HG03571 (cell line): Measurements from ENCODE around the gene ARHGAP26.

Experiments
- ATAC-seq: cut with Tn5 transposase; IDR thresholded peaks from one replicate; pipeline ENCODE4 v1.9.1; 2021; ENCODE audit not compliant: unreplicated experiment

Gene ARHGAP26

DNA sequence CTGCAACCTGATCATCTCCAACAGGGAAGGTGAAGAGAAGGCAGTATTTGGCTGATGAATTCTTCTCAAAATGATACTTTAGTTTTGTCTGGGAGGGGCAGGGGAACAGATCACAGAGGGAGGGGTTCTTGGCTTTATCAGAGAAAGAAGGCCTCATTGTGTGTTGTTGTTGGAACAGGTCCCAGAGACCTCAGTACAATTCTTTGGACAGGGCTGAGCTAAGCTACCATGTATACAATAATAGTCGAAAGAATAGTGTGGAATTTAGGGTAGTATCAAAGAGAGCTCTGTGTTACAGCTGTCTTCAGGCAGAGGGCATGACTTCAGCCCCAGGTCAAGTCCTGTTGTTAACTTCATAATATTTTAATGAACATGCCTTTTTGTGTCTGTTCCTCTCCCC is 39.9 kb downstream of the ARHGAP26 start:
- no peak for ATAC-seq

DNA sequence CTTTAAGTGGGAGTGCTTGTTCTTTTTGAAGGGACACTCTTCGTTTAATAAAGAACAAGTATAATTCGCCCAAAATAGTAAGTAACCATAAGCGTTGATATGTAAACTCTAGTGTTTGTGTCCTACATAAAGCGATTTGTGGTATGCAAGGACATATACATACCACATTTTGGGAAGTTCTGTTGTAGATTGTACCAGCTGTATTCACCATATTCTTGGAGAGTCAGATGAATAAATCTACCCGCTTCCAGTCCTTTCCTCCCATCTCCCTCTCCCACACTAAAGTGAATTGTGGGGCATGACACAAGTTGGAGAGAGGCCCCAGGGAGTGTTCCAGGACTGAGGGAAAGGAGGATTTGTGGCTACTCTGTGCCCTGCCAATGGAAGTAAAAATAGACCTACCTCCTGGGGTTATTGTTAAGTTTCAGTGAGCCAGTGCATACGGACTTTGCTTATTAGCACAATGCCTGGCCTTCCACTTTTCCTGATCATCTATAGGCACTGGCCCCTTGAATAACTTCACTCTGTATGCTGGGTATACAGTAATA is 40.6 kb downstream of the ARHGAP26 start:
- ATAC-seq, result no peak

DNA sequence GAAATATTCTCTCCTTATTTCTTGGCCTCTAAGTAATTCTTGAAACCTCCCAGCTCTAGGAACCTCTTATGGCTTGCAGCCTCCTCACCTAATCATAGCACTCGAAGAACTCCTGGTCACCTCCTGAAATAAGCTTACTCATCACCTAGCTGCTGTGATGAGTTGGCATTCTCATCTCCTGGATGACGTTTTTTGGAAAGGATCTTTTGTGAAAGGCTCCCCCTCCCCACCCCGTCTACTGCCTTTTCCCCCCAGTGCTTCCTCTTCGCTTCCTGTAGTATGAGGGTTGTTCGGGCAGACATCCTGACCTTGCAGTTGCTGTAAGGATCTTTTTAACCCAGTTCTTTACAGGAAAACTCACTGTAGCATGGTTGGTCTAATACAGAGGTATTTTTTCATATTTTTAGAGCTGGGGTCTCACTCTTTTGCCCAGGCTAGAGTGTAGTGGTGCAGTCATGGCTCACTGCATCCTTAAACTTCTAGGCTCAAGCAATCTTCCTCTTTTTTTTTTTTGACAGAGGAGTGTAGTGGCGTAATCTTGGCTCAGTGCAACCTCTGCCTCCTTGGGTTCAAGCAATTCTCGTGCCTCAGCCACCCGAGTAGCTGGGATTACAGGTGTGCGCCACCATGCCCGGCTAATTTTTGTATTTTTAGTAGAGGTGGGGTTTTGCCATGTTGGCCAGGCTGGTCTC is 41.8 kb downstream of the ARHGAP26 start:
- ATAC-seq, result no peak

DNA sequence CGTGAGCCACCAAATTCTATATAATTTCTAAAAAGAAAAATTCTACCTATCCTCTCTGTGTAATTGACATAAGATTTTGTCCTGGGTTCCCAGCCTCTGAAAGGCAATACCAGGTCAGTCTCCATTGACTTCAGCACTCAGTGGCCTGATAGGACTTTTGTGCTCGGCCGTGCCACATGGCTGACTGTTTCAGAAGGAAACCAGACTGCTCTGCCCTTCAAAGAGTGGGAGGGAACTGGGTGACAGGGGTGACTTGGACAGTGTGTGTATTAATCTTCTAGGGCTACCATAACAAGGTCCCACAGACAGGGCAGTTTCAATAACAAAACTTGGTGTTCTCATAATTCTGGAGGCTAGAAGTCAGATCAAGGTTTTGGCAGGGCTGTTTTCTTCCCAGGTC is 43.0 kb downstream of the ARHGAP26 start:
- ATAC-seq, result no peak

DNA sequence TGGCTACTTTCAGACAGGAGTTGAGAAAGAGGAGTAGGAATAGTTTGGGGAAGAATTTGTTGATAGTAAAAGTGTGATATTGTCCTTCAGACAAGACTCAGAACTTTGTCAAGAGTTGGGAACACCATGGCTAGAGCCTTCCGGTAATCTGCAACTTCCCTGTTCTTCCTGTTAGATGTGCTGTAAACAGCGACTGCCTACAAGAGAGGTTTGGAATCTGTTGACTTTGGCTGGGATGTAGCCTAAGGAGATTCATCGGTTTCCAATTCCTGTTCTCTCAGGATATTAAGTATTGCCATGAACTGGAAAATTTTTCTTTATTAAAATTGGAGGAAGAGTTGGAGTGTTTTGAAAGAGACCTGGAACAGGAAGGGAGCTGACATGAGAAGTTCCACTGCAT is 43.9 kb downstream of the ARHGAP26 start:
- ATAC-seq, result no peak

DNA sequence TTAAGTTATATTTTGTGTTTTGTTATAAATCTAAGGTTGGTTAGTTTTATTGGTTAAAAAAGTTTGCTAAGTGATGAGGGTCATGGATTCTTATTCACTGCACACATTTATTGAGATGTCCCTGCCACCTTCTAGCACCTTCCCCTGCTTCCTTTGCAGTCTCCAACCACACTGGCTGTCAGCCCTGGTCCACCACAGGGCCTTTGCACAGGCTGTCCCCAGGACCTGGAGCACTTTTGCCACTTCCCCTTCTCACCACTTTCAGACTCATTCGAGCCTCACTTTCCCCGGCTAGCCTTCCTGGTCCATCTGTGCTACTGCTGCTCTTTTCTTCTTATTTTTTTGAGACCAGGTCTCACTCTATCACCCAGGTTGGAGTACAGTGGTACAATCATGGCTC is 45.3 kb downstream of the ARHGAP26 start:
- ATAC-seq, result no peak

DNA sequence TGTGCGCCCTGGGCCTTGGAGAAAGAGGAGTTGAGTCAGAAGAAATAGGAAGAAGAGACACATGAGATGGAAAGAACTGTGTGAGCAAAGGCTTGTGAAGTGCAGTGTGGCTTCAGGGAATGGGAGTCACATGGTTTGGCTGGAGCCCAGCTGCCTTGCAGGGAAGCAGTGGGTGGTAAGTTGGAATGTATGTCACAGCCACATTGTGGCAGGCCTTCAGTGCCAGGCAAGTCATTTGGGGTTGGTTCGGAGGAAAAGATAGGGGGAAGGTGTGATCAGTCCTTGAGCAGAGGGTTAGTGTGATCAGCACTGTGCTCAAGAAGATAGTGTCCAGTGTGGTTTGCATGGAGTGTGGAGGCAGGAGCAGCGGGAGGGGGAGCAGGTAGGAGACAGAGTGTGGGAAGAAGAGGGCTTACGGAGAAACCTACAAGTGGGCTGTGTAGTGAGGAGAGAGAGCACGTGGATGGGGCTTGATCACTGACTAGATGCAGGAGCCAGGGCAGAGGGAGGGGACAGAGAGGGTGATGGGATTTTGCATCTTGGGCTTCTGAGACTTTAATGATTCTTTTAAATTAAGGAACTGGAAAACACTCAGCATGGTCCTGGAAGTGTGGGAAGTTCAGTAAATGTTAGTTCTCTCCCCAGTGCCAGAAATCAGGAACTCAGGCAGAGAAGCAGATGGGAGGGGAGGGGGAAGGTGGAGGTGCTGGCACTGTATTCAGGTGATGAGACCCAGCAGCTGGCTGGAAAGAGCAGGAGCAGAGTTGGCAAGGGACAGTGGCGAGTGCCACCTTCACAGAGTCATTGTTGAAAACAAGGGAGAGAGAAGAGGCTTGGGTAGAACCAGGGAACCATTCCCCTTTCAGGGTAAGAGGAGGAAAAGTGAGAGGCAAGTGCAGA is 46.6 kb downstream of the ARHGAP26 start:
- no peak for ATAC-seq

DNA sequence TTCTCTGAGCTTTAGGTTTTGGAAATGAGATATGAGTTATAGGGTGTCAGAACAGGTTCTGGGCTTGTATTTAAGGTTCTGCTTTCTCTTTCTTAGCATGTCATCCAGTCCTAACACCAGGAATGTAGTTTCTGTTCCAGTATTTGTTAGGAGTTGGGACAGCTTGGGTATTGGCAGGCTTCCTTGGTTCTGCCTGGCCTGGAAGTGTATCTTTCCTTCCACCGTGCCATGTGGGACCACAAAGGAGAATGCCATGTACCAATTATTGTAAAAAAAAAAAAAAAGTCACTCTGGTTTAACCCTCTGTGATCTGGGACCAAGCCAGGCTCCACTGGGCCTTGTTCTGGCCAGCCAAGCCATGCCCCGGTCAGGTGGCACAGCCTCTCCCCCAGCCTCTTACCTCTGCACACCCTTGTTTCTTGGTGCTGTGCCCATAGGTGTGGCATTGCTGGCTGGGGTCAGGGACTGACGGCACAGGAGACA is 47.8 kb downstream of the ARHGAP26 start:
- ATAC-seq, result no peak

DNA sequence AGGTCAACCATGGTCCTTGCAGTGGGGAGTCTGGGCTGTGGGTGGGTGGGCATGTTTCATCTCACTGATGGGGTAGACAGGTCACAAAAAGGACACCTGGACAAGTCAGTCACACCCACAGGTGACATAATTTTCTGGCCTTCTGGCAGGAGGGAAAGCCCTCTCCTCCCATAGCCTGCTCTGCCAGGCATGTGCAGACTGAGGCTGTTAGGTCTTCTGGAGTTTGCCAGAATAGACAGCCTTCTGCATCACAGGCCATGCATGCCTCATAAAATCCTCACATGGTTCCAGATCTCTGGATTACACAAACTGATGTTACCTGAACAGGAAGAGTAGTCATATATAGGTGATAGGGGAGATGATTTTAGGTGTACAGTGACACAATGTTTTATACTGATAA is 49.1 kb downstream of the ARHGAP26 start:
- ATAC-seq, result no peak

DNA sequence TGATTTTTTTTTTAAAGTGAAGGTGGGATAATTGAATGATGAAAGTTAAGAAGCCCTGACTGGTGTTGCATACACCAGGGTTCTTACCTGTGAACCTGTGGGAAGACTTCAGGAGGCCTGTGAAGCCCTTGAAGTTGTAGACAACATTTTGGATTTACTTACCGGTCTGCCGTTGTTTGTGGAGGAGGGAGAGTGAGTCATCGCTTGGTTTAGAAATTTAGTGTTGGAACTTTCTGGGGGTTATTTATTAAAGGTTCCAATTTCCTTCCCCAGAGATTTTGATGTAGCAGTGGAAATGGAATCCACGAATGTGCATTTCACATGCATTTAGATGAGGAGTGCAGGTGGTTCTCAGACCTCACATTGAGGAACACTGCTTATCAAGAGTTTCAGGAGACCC is 49.6 kb downstream of the ARHGAP26 start:
- no peak for ATAC-seq

DNA sequence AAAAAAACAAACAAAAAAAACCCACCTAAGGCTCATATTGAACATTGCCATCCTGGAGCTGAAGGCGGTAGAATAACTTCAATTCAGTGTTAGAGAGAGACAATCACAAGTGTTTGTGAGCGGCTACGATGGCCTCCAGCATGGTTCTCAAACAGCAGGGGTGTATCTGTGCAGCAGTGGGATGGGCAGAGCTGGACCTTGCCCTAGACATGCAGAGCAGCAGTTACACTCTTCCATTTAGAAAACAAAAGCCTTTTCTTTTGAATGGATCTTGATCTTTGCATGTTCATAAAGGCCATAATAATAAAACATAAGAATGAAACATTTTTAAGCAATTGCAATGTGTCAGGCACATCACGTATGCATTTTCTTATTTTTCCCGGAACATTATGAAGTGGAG is 50.3 kb downstream of the ARHGAP26 start:
- ATAC-seq, result no peak

DNA sequence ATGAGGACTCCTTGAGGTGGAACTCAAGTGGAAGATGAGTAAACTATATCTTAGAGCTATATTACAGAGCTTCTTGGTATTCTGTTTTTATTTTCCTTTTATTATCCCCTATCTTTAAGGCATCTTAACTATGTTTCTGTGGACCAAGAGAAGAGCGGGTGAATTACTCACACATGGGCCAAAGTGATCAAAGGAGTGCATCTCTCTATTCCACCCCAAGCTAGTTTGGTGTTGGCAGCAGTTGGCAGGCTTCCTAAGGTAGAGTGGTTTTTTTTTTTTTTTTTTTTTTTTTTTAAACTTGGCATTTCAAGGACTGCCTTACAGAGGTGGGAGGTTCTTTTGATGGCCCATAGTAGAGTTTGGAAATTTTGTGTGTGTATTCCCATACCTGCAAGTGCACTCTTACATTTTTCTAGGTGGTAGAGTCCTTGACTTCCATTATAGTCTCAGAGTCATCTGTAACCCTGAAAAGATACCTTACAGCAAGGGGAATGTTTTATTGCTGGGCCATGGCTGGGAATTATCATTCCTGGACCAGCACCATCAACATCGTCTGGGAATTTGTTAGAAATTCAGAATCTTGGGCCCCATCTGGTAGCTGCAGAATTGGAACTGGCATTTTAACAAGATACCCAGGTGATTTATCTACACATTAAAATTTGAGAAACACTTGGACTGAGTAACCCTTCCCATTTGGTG is 51.0 kb downstream of the ARHGAP26 start:
- no peak for ATAC-seq

DNA sequence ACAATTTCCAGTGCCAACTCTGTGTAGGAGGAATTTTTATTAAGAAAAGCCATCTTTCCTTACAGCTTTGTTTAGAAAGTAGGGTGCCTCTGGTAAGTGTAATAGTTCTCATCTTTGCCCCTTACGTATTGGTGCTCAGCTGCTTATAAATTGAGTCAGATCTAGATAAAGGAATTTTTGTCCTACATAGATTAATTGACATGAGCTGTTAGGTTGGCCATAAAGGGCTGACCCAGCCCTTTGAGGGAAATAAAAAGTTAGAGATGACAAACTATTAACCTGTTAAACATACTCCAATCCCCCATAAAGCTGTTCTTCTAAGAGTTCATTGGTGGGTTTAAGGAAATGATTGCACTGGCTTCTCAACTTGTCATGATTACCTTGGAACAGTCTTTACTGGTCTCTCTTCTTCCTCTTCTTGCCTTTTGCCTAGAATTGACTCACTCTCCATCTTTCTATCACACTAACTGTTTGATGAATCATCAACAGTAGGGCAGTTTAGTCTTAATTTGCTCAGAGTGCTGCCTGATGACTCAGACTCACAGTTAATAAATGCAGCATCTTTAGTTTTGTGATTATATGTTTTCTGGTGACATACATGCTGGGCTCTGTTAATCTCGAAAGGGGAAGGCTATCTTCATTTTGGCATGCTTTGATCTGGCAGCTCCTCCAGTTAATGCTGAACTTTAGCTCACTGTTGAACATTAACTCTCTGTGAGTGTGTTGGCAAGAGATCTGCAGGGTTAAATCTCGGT is 51.7 kb downstream of the ARHGAP26 start:
- ATAC-seq, result peak; percentile 59

DNA sequence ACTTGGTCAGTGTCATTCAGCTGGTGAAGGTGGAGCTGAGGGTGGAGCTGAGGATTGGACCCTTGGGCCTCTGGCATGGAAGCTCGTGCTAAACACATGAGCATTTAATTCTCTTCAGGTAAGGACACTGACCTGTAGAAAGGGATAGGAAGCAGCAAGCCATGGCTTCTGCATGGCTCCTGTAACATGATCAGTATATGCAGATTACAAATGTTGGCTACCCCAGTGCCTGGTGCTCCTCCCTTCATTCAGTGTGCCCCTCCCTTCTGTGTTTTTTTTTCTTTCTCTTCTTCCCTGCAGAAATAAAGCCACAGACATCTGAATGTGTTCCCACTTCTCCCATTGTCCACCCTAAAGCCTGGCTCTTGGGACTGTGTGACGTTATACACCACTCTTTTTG is 52.9 kb downstream of the ARHGAP26 start:
- ATAC-seq, result no peak

DNA sequence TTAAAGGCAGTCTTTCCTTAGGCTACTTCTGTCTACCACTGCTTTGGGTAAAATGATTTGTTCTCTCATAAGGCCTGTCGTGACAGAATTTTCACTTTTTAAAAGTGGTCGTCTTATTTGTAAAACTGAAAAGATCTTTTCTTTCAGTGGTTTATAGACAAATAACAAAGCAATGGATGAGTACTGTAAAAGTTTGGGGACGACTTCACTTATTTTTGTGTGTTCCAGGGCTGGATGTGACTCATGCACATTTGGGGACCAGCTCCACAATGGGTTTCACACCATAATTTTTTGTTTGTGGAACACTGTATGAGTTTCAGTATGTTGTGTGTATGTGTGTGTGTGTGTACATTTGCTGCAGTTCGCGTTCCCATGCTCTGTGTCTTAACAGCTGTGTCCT is 53.6 kb downstream of the ARHGAP26 start:
- ATAC-seq, result no peak

DNA sequence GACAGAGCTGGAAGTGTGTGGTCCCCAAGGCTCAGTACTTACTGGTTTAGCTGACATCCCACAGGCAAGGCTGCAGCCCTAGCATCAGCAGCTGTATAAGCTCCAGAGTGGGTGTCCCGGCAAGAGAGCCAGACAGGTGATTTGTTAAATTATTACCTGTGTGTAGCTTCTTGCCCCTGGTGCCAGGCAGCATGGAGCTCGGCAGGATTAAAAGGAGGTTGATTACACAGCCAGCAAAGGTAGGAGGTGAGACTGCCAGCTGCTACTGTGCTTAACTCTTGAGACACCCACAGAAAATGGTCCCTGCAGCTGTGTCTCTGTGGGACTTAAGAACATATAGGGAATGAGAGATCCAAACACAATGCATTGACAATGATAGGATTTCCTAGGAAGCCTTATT is 54.2 kb downstream of the ARHGAP26 start:
- ATAC-seq, result no peak

DNA sequence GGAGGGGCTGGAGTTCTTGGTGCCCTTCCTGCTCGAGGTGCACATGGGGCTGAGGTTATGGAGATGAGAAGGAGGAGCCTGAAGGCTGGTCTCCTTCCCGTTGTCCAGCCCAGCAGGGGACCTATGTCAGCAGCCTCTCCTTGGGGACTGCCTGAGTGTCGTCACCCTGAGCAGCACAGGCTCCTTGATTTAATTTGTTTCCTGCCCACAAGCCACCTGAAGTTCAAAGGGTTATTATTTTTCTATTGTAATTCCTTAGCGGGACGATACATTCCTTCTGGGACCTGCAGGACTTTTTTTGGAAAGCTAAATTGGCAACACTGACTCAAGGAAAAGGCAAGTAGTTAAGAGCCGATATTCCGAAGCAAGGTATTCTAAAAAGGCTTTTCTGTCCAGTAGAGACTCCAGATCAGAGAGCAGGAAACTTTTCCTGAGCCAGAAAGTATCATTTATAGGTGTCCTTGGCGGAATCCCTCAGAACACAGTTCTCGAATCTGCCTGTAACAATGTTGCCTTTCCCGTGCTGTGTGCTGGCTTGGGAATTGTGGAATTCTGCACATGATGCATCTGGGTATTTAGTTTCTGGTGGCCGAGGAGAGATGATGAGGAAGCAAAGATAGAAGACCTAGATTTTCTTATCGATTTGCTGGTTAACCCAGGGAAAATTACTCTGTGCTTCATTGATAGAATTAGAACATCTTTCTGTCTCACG is 55.4 kb downstream of the ARHGAP26 start:
- ATAC-seq, result no peak

DNA sequence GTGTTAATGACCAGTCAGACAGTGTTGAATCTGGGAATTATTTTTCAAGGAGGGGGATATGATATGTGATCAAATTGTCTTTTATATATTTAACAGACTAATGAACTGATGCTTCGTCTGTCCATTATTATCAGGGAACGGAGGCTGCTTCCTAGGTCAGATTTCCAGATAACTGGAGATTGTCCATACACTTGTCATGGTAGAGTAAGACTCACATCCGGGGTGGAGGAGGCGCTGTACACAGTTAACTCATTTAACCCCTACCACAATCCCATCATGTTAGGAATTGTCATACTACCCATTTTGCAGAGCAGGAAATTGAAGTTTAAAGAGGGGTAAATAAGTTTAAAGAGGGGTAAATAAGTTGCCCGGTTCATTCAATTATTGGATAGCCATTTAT is 55.9 kb downstream of the ARHGAP26 start:
- ATAC-seq, result no peak

DNA sequence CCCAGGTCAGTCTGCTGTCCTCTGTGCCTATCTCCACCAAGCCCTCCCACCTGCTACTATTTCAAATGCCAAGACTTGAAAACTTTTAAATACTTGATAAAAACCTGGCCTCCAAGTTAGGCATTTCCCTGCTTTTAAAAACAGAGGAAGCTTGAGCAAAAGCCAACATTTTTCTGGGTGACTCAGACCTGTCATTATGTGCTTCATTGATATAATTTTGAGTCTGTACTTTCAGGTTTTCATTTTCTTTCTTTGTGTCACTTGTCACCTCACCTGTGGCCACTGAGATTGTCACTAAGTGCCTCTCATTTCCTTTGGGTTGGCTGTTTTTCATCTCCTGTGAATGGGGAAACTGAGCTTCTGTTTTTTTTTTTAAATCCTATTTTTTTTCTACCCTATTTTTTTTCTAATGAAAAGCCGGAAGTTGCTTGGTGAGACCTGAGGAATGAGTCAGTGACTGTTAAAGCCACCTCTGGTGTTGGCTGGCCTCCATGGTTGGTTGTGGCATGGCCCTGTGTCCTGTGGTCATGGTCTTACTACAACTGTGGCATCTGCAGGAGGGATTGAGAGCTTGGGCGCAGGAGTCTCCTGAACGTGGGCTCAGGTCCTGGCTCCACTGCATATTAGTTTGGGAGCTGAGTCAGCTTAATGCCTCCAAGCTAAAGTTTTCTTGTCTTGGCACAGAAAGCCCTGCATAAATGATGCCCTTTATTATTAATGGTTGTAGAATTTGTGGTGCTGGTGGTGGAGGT is 56.7 kb downstream of the ARHGAP26 start:
- no peak for ATAC-seq
